Measurements from ENCODE around the gene MIS18BP1.
"Not testable (repeated sequence)": the region's sequence is repeated elsewhere in the genome, so short reads cannot be mapped to it uniquely, and the experiment has no call there.

MIS18BP1 gene

DNA sequence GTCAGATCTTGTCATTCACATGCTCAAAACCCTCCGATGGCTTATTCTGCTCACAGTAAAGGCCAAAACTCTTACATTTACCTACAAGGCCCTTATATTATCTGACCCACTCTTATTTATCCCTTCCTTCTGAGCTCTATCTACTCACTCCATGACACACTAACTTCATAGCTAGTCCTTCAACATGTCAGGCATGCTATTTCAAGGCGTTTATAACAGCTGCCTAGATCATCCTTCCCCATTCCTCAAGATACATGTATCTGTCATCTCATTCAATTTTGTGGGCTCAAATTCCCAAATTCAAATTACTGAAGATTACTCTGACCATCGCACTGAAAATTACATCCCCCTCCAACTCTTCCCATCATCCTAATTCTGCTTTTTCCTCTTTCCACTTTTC is 6.9 kb downstream of the MIS18BP1 start:
- no peak for DNase-seq (ENCODE audit: low read depth)

DNA sequence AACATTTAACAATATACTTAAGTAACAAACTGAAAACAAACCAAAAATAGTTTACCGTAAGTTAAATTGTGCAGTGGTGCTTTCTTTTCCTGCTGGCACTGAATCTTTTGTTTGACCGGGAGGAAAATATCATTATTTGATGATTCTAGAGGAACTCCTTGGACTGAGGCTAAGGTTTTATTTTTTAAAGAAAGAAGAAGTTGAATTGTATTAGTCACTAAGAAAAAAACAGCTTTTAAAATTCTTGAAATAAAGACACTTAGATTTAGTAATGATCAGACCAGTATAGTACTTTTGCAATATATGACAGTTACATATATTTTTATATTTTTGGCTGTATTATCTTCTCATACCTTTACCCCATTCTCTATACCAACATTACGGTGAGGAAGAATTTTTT is 10.3 kb downstream of the MIS18BP1 start:
- no peak for DNase-seq (ENCODE audit: low read depth)

- DNase-seq (ENCODE audit: low read depth): no peak
Observed at GRCh38 chr14:45238988-45239387, 14.0 kb downstream of the MIS18BP1 start.

DNA sequence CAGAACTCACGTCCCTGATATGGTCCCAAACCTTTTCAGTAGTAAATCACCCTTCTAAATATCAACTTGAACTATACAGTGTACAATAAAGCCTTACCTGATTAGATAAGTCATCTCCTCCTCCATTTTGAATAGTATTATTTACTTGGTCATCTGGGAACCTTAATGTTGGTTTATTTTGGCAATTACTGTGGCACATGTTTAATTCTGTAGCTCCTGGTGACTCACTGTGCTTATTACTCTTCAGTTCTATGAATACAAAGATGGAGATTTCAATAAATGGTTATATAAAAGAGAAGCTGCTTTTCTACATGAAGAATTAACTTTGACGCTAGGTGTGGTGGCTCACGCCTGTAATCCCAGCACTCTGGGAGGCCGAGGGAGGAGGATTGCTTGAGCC is 25.4 kb downstream of the MIS18BP1 start:
- no peak for DNase-seq (ENCODE audit: low read depth)

DNA sequence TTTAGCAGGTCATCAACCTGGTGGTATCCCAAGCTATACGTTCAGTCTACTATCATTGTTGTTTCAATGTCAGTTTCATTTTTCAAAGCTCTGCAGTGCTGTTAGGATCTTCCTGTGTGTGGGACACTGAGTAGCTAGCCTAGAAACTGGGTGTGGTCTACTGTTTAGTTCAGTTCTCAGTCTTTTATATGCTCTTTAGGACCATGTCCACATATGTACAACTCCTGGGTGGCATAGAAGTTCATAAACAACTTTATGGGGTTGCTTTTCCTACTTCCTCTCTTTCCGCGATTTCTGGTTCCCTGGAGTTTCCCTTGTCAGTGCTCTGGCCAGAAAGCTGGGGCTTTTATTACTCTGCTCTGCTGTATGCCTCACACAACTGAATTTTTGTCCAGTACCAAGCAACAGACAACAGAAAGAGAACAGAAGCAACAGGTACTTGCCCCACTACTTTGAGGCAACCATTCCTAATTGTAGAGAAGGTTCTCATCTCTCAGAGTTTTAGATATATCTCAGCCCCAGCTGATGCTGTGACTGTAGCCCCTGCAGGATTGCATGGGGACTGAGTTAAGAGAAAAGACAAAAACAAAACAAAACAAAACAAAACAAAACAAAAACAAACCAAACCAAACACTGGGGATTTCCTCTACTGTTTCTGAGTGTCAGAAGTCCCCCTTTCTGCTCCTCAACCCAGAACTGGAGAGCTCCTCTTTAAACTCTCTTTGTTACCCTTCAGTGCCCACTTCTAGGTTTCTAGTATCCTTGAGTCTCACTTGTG is 30.3 kb downstream of the MIS18BP1 start:
- no peak for DNase-seq (ENCODE audit: low read depth)

DNA sequence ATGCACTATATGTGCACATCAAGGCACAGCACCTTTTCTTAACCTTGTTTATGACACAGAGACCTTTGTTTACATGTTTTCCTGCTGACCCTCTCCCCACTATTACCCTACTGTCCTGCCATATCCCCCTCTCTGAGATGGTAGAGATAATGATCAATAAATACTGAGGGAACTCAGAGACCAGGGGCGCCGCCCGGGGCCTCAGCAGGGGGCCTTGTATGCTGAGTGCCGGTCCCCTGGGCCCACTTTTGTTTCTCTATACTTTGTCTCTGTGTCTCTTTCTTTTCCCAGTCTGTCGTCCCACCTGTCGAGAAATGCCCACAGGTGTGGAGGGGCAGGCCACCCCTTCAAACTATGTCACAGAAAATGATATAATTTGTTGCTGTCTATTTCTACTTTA is 38.7 kb downstream of the MIS18BP1 start:
- DNase-seq (ENCODE audit: low read depth): not testable (repeated sequence)

DNA sequence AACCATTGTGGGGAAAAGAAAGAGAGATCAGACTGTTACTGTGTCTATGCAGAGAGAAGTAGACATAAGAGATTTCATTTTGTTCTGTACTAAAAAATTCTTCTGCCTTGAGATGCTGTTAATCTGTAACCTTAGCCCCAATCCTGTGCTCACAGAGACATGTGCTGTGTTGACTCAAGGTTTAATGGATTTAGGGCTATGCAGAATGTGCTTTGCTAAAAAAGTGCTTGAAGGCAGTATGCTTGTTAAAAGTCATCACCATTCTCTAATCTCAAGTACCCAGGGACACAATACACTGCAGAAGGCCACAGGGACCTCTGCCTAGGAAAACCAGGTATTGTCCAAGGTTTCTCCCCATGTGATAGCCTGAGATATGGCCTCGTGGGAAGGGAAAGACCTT is 39.3 kb downstream of the MIS18BP1 start:
- DNase-seq (ENCODE audit: low read depth): not testable (repeated sequence)

GRCh38 chr14:45212231-45212630 is 40.8 kb downstream of the MIS18BP1 start:
- no peak for DNase-seq (ENCODE audit: low read depth)

GRCh38 chr14:45211295-45211694 is 41.7 kb downstream of the MIS18BP1 start:
- DNase-seq (ENCODE audit: low read depth): no peak

- no peak for DNase-seq (ENCODE audit: low read depth)
Observed at GRCh38 chr14:45210159-45210558, 42.8 kb downstream of the MIS18BP1 start.

- DNase-seq (ENCODE audit: low read depth): no peak
Observed at GRCh38 chr14:45204241-45204640, 48.8 kb downstream of the MIS18BP1 start.

GRCh38 chr14:45201905-45202304 is 51.1 kb downstream of the MIS18BP1 start:
- DNase-seq (ENCODE audit: low read depth): no peak

DNA sequence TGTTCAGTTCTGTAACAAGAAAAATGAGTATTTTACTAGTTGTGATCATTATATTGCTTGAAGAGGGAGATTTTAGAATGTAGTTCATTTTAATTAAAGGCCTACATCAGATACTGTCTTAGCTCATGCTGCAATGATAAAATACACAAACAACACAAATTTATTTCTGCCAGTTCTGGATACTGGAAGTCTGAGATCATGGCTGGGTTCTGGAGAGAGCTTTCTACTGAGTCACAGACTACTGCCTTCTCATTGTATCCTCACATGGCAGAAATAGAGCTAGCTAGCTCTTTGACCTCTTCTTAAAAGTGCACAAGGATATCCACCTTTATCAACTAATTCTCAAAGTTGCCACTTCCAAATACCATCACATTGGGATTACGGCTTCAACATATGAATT is 53.8 kb downstream of the MIS18BP1 start:
- DNase-seq (ENCODE audit: low read depth): no peak

DNA sequence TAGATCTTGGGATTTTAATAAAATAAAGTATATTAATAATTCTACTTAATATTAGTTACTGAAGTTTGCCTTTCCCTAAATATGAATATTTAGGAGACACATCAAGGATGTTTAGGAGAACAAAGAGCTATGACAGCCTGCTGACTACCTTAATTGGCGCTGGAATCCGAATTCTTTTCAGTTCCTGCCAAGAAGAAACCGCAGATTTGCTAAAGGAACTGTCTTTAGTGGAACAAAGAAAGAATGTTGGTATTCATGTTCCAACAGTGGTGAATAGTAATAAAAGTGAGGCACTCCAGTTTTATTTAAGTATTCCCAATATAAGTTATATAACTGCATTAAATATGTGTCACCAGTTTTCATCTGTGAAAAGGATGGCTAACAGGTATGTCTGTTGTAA is 54.5 kb downstream of the MIS18BP1 start:
- no peak for DNase-seq (ENCODE audit: low read depth)

- no peak for DNase-seq (ENCODE audit: low read depth)
Observed at GRCh38 chr14:45194964-45195363, 58.0 kb downstream of the MIS18BP1 start.

DNA sequence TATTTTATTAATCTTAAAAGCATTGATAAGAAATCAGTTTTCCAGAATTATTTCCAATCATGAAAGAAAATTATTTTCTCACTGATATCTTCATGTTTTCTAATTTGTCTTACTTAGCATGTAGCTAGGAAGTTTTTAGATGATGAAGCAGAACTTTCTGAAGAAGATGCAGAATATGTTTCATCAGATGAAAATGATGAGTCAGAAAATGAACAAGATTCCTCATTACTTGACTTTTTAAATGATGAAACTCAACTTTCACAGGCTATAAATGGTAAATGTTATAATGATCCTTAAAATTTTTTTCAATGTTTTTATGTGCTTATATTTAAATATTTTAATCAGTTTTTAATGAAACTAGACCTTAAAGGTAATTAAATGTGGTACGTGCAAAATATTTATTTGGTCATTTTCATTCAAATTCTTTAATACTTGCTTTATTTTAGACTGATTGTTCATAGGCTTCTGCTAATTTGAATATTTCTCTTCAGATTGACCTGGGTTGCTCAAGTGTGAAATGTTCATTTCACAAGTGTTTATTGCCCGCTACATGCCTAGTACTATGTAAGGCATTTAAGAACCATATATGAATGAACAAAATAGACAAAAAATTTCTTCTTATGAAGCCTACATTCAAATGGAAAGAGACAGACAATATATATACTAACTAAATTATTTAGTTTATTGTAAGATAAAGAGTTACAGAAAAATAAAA is 67.7 kb downstream of the MIS18BP1 start:
- DNase-seq (ENCODE audit: low read depth): no peak

DNA sequence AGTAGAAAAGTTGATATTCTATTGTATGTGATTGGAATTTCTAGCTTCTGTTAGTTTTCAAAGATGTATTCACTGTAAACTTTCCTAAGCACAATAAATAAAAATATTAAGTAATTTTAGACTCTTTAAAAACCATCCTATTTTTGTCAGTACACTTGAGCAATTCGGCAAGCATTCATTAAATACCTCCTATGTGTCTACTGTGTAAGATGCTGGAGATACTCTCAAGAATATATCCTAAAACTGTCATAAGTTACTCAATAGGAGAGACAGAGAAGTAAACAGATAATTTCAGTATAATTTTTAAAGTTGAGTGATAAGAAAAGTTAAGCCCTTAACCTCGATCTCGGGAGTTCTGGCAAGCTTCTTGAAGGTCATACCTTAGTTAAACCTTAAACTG is 71.2 kb downstream of the MIS18BP1 start:
- DNase-seq (ENCODE audit: low read depth): no peak

- no peak for DNase-seq (ENCODE audit: low read depth)
Observed at GRCh38 chr14:45181329-45181728, 71.7 kb downstream of the MIS18BP1 start.

- DNase-seq (ENCODE audit: low read depth): no peak
Observed at GRCh38 chr14:45177076-45177475, 75.9 kb downstream of the MIS18BP1 start.

DNA sequence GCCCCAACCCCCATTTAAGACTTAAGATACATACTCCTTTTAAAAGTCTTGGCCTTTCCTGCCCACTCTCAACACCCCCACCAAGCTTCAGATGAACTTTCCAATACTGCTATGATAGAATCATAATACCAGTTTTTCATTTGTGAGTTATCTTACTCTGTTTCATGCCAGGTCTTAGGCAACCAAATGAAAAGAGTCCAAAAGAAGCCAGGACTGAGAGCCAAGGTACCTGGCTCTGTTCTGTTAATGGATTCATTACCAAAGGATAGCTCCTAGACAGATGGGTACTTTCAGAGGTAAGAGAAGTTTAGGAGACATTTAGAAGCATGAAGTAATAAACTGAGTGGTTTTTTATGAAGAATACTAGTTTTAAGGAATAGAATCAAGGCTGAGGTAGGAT is 83.1 kb downstream of the MIS18BP1 start:
- no peak for DNase-seq (ENCODE audit: low read depth)

GRCh38 chr14:45156067-45156466 is 96.9 kb downstream of the MIS18BP1 start:
- no peak for DNase-seq (ENCODE audit: low read depth)
